ENCODE measurements around the gene PDE6D.

GRCh38 chr2:231684314-231685223, 96.5 kb downstream of the PDE6D start:
- TF ChIP-seq, protein P1, sequence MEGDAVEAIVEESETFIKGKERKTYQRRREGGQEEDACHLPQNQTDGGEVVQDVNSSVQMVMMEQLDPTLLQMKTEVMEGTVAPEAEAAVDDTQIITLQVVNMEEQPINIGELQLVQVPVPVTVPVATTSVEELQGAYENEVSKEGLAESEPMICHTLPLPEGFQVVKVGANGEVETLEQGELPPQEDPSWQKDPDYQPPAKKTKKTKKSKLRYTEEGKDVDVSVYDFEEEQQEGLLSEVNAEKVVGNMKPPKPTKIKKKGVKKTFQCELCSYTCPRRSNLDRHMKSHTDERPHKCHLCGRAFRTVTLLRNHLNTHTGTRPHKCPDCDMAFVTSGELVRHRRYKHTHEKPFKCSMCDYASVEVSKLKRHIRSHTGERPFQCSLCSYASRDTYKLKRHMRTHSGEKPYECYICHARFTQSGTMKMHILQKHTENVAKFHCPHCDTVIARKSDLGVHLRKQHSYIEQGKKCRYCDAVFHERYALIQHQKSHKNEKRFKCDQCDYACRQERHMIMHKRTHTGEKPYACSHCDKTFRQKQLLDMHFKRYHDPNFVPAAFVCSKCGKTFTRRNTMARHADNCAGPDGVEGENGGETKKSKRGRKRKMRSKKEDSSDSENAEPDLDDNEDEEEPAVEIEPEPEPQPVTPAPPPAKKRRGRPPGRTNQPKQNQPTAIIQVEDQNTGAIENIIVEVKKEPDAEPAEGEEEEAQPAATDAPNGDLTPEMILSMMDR (IDR thresholded peaks at IDR 0.05): no peak
- TF ChIP-seq EZH2 (IDR thresholded peaks at IDR 0.05; ENCODE audit: borderline replicate concordance, insufficient read depth, low read depth, low read length, poor library complexity, severe bottlenecking): no peak
